H1 (cell line): ENCODE results near the gene TRPM6.

Source experiments
- CBX8 ChIP-seq: fragments of 300-800, 300-1000 bp; sonication (generic); IDR thresholded peaks from 2 replicates; pipeline ENCODE4 v1.7.1; 2016; ENCODE audit warnings: low read depth, low read length, borderline replicate concordance
- CHD2 ChIP-seq: IDR thresholded peaks from 2 replicates; pipeline ENCODE4 v1.6.1; 2012; ENCODE audit warnings: low read length, improper control_type of control experiment
- FOSL1 ChIP-seq: IDR thresholded peaks from 2 replicates; pipeline ENCODE4 v1.6.1; 2011; ENCODE audit warnings: mild to moderate bottlenecking, low read depth, low read length, moderate library complexity; ENCODE audit not compliant: insufficient read depth
- JUN ChIP-seq: IDR thresholded peaks from 2 replicates; pipeline ENCODE4 v1.6.1; 2011; ENCODE audit warnings: low read depth, mild to moderate bottlenecking, improper control_type of control experiment, low read length
- RAD21 ChIP-seq, 2 experiments: IDR thresholded peaks in 1 of 2; conservative IDR thresholded peaks in 1 of 2; 2 replicates each; pipeline ENCODE4 v1.6.1; 2011; ENCODE audit warnings: low read depth in 2 of 2, low read length in 2 of 2, improper control_type of control experiment in 1 of 2, inconsistent platforms in 1 of 2, mild to moderate bottlenecking in 1 of 2, moderate library complexity in 1 of 2
- RXRA ChIP-seq: IDR thresholded peaks from 2 replicates; pipeline ENCODE4 v1.6.1; 2011; ENCODE audit warnings: low read depth, mild to moderate bottlenecking, low read length, moderate library complexity; ENCODE audit not compliant: insufficient read depth
- SP2 ChIP-seq: IDR thresholded peaks from 2 replicates; pipeline ENCODE4 v1.6.1; 2012; ENCODE audit warnings: mild to moderate bottlenecking, low read length, inconsistent platforms
- TAF1 ChIP-seq: IDR thresholded peaks from 2 replicates; pipeline ENCODE4 v1.6.1; 2011; ENCODE audit warnings: mild to moderate bottlenecking, low read depth, low read length
- TBP ChIP-seq: IDR thresholded peaks from 2 replicates; pipeline ENCODE4 v1.6.1; 2011; ENCODE audit warnings: low read depth, low read length, improper control_type of control experiment
- TF ChIP-seq, protein P1 (sequence below): fragments of 300-600 bp; sonication (generic); IDR thresholded peaks from 2 replicates; pipeline ENCODE4 v1.7.1; 2012; ENCODE audit warnings: low read length, moderate library complexity, mild to moderate bottlenecking, inconsistent platforms; ENCODE audit not compliant: insufficient replicate concordance
- TF ChIP-seq, protein P2 (sequence below), 3 experiments: IDR thresholded peaks; 1 replicate in 2 of 3; 2 replicates in 1 of 3; pipeline versions ENCODE4 v1.5.1 to v1.6.1; 2011; ENCODE audit warnings: low read length in 3 of 3, mild to moderate bottlenecking in 3 of 3, inconsistent platforms in 2 of 3, low read depth in 1 of 3, moderate library complexity in 1 of 3; ENCODE audit not compliant: insufficient read depth in 1 of 3; ENCODE audit errors: control extremely low read depth in 1 of 3

DNA sequence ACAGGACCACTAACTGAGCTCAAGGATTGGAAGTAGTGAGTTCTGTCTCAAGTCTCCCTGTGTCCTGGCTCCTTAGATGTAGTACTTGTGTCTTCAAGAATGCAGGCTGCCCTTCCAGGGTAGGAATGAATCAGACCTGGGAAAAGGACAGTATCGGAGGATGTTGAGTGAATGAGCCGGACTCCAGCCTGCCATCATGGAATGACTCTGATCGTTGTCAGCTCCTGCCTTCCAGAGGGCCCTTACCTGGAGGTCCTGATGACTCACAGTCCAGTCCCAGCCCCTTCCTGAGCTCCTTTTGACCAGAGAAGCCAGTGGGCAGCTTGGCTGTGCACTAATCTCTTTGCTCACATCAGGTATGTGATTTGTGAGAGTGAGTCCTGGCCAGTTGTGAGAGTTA, 161.1 kb downstream of the TRPM6 start:
- TF ChIP-seq, protein P1, sequence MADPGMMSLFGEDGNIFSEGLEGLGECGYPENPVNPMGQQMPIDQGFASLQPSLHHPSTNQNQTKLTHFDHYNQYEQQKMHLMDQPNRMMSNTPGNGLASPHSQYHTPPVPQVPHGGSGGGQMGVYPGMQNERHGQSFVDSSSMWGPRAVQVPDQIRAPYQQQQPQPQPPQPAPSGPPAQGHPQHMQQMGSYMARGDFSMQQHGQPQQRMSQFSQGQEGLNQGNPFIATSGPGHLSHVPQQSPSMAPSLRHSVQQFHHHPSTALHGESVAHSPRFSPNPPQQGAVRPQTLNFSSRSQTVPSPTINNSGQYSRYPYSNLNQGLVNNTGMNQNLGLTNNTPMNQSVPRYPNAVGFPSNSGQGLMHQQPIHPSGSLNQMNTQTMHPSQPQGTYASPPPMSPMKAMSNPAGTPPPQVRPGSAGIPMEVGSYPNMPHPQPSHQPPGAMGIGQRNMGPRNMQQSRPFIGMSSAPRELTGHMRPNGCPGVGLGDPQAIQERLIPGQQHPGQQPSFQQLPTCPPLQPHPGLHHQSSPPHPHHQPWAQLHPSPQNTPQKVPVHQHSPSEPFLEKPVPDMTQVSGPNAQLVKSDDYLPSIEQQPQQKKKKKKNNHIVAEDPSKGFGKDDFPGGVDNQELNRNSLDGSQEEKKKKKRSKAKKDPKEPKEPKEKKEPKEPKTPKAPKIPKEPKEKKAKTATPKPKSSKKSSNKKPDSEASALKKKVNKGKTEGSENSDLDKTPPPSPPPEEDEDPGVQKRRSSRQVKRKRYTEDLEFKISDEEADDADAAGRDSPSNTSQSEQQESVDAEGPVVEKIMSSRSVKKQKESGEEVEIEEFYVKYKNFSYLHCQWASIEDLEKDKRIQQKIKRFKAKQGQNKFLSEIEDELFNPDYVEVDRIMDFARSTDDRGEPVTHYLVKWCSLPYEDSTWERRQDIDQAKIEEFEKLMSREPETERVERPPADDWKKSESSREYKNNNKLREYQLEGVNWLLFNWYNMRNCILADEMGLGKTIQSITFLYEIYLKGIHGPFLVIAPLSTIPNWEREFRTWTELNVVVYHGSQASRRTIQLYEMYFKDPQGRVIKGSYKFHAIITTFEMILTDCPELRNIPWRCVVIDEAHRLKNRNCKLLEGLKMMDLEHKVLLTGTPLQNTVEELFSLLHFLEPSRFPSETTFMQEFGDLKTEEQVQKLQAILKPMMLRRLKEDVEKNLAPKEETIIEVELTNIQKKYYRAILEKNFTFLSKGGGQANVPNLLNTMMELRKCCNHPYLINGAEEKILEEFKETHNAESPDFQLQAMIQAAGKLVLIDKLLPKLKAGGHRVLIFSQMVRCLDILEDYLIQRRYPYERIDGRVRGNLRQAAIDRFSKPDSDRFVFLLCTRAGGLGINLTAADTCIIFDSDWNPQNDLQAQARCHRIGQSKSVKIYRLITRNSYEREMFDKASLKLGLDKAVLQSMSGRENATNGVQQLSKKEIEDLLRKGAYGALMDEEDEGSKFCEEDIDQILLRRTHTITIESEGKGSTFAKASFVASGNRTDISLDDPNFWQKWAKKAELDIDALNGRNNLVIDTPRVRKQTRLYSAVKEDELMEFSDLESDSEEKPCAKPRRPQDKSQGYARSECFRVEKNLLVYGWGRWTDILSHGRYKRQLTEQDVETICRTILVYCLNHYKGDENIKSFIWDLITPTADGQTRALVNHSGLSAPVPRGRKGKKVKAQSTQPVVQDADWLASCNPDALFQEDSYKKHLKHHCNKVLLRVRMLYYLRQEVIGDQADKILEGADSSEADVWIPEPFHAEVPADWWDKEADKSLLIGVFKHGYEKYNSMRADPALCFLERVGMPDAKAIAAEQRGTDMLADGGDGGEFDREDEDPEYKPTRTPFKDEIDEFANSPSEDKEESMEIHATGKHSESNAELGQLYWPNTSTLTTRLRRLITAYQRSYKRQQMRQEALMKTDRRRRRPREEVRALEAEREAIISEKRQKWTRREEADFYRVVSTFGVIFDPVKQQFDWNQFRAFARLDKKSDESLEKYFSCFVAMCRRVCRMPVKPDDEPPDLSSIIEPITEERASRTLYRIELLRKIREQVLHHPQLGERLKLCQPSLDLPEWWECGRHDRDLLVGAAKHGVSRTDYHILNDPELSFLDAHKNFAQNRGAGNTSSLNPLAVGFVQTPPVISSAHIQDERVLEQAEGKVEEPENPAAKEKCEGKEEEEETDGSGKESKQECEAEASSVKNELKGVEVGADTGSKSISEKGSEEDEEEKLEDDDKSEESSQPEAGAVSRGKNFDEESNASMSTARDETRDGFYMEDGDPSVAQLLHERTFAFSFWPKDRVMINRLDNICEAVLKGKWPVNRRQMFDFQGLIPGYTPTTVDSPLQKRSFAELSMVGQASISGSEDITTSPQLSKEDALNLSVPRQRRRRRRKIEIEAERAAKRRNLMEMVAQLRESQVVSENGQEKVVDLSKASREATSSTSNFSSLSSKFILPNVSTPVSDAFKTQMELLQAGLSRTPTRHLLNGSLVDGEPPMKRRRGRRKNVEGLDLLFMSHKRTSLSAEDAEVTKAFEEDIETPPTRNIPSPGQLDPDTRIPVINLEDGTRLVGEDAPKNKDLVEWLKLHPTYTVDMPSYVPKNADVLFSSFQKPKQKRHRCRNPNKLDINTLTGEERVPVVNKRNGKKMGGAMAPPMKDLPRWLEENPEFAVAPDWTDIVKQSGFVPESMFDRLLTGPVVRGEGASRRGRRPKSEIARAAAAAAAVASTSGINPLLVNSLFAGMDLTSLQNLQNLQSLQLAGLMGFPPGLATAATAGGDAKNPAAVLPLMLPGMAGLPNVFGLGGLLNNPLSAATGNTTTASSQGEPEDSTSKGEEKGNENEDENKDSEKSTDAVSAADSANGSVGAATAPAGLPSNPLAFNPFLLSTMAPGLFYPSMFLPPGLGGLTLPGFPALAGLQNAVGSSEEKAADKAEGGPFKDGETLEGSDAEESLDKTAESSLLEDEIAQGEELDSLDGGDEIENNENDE = no peak
- TF ChIP-seq JUN = no peak
- TF ChIP-seq TAF1 = no peak
- TF ChIP-seq SP2 = no peak
- TF ChIP-seq CHD2 = no peak
- TF ChIP-seq, protein P2, sequence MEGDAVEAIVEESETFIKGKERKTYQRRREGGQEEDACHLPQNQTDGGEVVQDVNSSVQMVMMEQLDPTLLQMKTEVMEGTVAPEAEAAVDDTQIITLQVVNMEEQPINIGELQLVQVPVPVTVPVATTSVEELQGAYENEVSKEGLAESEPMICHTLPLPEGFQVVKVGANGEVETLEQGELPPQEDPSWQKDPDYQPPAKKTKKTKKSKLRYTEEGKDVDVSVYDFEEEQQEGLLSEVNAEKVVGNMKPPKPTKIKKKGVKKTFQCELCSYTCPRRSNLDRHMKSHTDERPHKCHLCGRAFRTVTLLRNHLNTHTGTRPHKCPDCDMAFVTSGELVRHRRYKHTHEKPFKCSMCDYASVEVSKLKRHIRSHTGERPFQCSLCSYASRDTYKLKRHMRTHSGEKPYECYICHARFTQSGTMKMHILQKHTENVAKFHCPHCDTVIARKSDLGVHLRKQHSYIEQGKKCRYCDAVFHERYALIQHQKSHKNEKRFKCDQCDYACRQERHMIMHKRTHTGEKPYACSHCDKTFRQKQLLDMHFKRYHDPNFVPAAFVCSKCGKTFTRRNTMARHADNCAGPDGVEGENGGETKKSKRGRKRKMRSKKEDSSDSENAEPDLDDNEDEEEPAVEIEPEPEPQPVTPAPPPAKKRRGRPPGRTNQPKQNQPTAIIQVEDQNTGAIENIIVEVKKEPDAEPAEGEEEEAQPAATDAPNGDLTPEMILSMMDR (IDR thresholded peaks at IDR 0.05; ENCODE audit: control extremely low read depth in 1 of 3, insufficient read depth in 1 of 3, low read depth in 1 of 3, low read length in 3 of 3) = no peak
- TF ChIP-seq CBX8 = no peak
- no peak for TF ChIP-seq RXRA
- no peak for TF ChIP-seq TBP
- TF ChIP-seq RAD21 (IDR thresholded peaks at IDR 0.05 in 1 of 2, conservative IDR thresholded peaks at IDR 0.05 in 1 of 2; ENCODE audit: low read depth in 2 of 2, low read length in 2 of 2) = no peak
- TF ChIP-seq FOSL1 = no peak
